Liver (tissue), 3 donors: ENCODE data around the gene MTRR.

Experiments
- ATF3 ChIP-seq: IDR thresholded peaks from 2 replicates; pipeline ENCODE4 v1.6.1; 2016; ENCODE audit warnings: antibody characterized with exemption
- FOXA1 ChIP-seq: IDR thresholded peaks from 2 replicates; pipeline ENCODE4 v1.6.1; 2016; ENCODE audit warnings: antibody characterized with exemption
- GABPA ChIP-seq, 2 donors: IDR thresholded peaks in 1 of 2; conservative IDR thresholded peaks in 1 of 2; 2 replicates each; pipeline ENCODE4 v1.6.1; 2016; ENCODE audit warnings: antibody characterized with exemption in 2 of 2, mild to moderate bottlenecking in 1 of 2, moderate library complexity in 1 of 2
- HNF4G ChIP-seq: IDR thresholded peaks from 2 replicates; pipeline ENCODE4 v1.6.1; 2016; ENCODE audit warnings: antibody characterized with exemption
- JUND ChIP-seq, 2 donors: IDR thresholded peaks; 2 replicates each; pipeline ENCODE4 v1.6.1; 2016; ENCODE audit warnings: antibody characterized with exemption in 2 of 2
- MAX ChIP-seq: IDR thresholded peaks from 2 replicates; pipeline ENCODE4 v1.6.1; 2016; ENCODE audit warnings: antibody characterized with exemption
- RAD21 ChIP-seq, 2 donors: IDR thresholded peaks; 2 replicates each; pipeline ENCODE4 v1.6.1; 2016; ENCODE audit warnings: antibody characterized with exemption in 2 of 2, mild to moderate bottlenecking in 2 of 2
- REST ChIP-seq: IDR thresholded peaks from 2 replicates; pipeline ENCODE4 v1.6.1; 2016; ENCODE audit warnings: antibody characterized with exemption, mild to moderate bottlenecking
- SP1 ChIP-seq: IDR thresholded peaks from 2 replicates; pipeline ENCODE4 v1.6.1; 2018; ENCODE audit warnings: antibody characterized with exemption, mild to moderate bottlenecking
- TAF1 ChIP-seq: conservative IDR thresholded peaks from 2 replicates; pipeline ENCODE4 v1.6.1; 2016; ENCODE audit warnings: antibody characterized with exemption, mild to moderate bottlenecking
- YY1 ChIP-seq: IDR thresholded peaks from 2 replicates; pipeline ENCODE4 v1.6.1; 2016; ENCODE audit warnings: antibody characterized with exemption, mild to moderate bottlenecking
- TF ChIP-seq, protein P1 (sequence below): fragments of 150-350 bp; IDR thresholded peaks from 2 replicates; pipeline ENCODE4 v1.5.1; 2017; ENCODE audit warnings: improper control_type of control experiment, low read depth, low read length; ENCODE audit not compliant: missing input control
- TF ChIP-seq, protein P2 (sequence below): IDR thresholded peaks from 2 replicates; pipeline ENCODE4 v1.6.1; 2016; ENCODE audit warnings: antibody characterized with exemption
- donor health status: healthy.
- donor health status: healthy.

DNA sequence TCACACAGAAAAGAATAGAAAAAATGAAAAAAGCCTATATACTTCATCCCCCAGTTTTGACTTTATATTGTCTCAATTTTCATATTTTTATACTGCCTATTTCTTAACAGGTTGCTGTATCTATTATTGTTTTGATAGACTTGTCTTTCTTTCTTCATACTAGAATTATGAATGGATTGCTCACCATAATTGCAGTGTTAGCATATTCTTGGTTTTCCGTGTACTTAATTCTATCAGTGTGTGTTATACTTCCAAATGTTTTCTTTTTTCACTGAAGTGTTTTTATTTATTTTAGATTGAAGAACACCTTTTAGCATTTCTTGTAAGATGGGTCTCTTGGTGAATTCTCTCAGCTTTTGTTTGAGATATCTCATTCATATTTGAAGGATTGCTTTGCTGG is 38.7 kb downstream of the MTRR start:
- TF ChIP-seq, protein P1, sequence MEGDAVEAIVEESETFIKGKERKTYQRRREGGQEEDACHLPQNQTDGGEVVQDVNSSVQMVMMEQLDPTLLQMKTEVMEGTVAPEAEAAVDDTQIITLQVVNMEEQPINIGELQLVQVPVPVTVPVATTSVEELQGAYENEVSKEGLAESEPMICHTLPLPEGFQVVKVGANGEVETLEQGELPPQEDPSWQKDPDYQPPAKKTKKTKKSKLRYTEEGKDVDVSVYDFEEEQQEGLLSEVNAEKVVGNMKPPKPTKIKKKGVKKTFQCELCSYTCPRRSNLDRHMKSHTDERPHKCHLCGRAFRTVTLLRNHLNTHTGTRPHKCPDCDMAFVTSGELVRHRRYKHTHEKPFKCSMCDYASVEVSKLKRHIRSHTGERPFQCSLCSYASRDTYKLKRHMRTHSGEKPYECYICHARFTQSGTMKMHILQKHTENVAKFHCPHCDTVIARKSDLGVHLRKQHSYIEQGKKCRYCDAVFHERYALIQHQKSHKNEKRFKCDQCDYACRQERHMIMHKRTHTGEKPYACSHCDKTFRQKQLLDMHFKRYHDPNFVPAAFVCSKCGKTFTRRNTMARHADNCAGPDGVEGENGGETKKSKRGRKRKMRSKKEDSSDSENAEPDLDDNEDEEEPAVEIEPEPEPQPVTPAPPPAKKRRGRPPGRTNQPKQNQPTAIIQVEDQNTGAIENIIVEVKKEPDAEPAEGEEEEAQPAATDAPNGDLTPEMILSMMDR: no peak
- no peak for TF ChIP-seq JUND (IDR thresholded peaks at IDR 0.05)
- TF ChIP-seq RAD21 (IDR thresholded peaks at IDR 0.05): no peak
- no peak for TF ChIP-seq YY1
- TF ChIP-seq MAX: no peak
- no peak for TF ChIP-seq SP1
- TF ChIP-seq REST: no peak
- TF ChIP-seq ATF3: no peak
- TF ChIP-seq TAF1: no peak
- TF ChIP-seq, protein P2, sequence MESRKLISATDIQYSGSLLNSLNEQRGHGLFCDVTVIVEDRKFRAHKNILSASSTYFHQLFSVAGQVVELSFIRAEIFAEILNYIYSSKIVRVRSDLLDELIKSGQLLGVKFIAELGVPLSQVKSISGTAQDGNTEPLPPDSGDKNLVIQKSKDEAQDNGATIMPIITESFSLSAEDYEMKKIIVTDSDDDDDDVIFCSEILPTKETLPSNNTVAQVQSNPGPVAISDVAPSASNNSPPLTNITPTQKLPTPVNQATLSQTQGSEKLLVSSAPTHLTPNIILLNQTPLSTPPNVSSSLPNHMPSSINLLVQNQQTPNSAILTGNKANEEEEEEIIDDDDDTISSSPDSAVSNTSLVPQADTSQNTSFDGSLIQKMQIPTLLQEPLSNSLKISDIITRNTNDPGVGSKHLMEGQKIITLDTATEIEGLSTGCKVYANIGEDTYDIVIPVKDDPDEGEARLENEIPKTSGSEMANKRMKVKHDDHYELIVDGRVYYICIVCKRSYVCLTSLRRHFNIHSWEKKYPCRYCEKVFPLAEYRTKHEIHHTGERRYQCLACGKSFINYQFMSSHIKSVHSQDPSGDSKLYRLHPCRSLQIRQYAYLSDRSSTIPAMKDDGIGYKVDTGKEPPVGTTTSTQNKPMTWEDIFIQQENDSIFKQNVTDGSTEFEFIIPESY: no peak
- TF ChIP-seq GABPA (IDR thresholded peaks at IDR 0.05 in 1 of 2, conservative IDR thresholded peaks at IDR 0.05 in 1 of 2): no peak
- no peak for TF ChIP-seq FOXA1
- no peak for TF ChIP-seq HNF4G
